ENCODE results near the gene LGMN. TPM values are rescaled to one million over a fixed set of nuclear protein-coding genes. Genes with fewer than 3 reads are reported as not detected.
A peak's percentile ranks its signal among the peaks of the same experiment; 100 is the strongest.
"Not testable (repeated sequence)": the region's sequence is repeated elsewhere in the genome, so short reads cannot be mapped to it uniquely, and the experiment has no call there.

The LGMN gene
- total and polyA plus RNA-seq, 12 donors: 82.2 to 211 (median 103) TPM

DNA sequence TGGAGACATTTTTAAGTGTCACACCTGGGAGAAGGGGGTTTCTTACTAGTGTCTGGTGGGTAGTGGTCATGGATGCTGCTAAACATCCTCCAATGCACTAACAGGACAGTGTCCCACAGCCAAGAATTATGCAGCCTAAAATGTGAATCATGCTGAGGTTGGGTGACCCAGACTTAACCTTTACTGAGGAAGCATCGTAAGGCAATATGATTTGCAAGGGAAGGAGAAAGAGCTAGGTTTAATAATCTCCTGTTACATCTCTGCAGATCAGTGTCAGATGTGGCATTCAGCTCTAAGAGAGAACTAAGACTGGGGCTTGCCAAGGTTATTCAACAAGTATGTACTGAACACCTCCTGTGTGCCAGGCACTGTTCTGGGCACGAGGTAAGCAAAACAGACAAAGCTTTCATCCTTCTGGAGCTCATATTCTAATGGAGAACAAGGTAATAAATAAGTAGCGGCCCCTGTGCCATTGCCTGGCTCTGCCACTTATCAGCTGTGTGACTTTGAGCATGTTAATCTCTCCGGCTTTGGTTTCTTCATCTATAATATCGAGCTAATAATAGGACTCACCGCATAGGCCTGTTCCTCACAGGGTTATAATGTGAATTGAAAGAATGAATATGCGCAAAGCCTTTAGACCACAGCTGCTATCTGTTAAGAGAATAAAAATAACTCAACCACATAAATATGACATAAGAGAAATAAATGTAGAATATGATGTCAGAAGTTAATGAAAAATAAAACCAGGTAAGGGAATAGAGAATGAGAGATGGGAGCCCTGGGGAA is 32.2 kb upstream of the LGMN start:
- ATAC-seq (peak in 3 of 8 donors; percentile 32 to 52 (median 48)), DNase-seq (no peak)
- Histone ChIP-seq H3K4me1 (peaks cover 0 to 35% (median 7%) of the 10 kb centered on the region in 9 donors), H3K9me3 (no peaks in the 10 kb centered on the region), H3K36me3 (no peaks in the 10 kb centered on the region), H3K27me3 (no peaks in the 10 kb centered on the region), H3K4me3 (no peak overlapping the region), H3K27ac (peak overlapping the region in 3 of 10 donors; percentile 35 to 55 (median 37))
- intact Hi-C loops (cut with DNase I): loop anchor here in 5 of 10 donors (2.0 to 10.0 kb wide), 4 partner anchors 33 to 96 kb away; partner anchors contain the start of gene LGMN (in 1 of the 5)
- no peak for TF ChIP-seq CTCF (IDR thresholded peaks at IDR 0.05)
- WGBS, 2 donors: 57 to 59% methylated on average over 7 of the region's 7 CpGs

- DNase-seq; H3K4me3 ChIP-seq; intact Hi-C loops (cut with DNase I); H3K27me3 ChIP-seq; H3K9me3 ChIP-seq; H3K36me3 ChIP-seq: not testable (repeated sequence)
- Histone ChIP-seq H3K4me1 (peaks cover 0 to 33% (median 2%) of the 10 kb centered on the region in 9 donors), H3K27ac (peak overlapping the region in 1 of 10 donors; percentile 51)
- 75 to 76% methylated on average over 2 of the region's 3 CpGs for WGBS, 2 donors
- ATAC-seq: peak in 1 of 8 donors; percentile 17
Measured at GRCh38 chr14:92778868-92779565, 30.6 kb upstream of the LGMN start.

DNA sequence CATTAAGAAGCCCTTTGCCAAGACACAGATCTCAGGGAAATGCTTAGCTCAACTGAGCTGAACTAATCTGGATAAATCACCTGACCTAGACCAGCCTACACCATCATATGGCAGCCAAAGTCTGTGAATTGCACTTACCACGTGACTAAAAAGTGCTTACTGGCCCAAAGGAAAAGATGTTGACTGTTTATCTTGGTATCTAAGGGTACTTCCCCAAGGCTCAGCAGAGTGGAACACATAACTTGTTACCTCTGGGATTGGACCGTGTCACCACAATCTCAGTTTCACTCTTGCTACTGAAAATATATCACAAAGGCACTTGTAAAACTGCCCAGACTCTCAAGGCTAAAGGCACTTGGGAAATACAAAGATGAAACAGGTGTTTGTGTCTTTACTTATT is 26.9 kb upstream of the LGMN start:
- Histone ChIP-seq H3K27ac (peak overlapping the region in 1 of 10 donors; percentile 72), H3K4me1 (peaks cover 0 to 25% (median 0%) of the 10 kb centered on the region in 9 donors)
- peak; percentile 52 to 83 (median 65) for ATAC-seq
- H3K4me3 ChIP-seq; H3K36me3 ChIP-seq; intact Hi-C loops (cut with DNase I); DNase-seq; H3K27me3 ChIP-seq; H3K9me3 ChIP-seq: not testable (repeated sequence)
- 1 to 7% methylated on average over 2 of the region's 2 CpGs for WGBS, 2 donors

DNA sequence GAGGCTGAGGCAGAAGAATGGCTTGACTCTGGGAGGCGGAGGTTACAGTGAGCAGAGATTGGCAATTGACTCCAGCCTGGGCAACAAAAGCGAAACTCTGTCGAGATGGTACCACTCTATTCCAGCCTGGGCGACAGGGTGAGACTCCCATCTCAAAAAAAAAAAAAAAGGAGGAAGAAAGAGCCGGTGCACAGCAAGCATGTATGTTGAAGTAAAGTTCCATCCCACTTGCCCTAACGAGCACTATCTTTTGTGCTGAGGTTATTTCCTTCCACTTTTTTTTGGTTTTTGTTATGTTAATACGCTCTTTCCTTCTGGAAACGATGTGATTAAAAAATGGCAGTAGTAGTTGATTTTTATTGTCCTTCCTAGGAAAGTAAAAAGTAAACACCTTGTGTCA is 26.1 kb upstream of the LGMN start:
- 75 to 85% methylated on average over 8 of the region's 8 CpGs for WGBS, 2 donors
- Histone ChIP-seq H3K36me3 (no peaks in the 10 kb centered on the region), H3K9me3 (no peaks in the 10 kb centered on the region), H3K4me1 (peaks cover 0 to 22% (median 0%) of the 10 kb centered on the region in 9 donors), H3K4me3 (no peak overlapping the region), H3K27me3 (no peaks in the 10 kb centered on the region), H3K27ac (peak overlapping the region in 2 of 10 donors; percentile 35 to 72)
- DNase-seq: no peak
- no peak for TF ChIP-seq CTCF (IDR thresholded peaks at IDR 0.05)
- ATAC-seq: peak in 3 of 8 donors; percentile 31 to 54 (median 39)
- intact Hi-C loops (cut with DNase I): no loop called here

GRCh38 chr14:92770484-92770883 is 22.1 kb upstream of the LGMN start:
- DNase-seq (no peak), ATAC-seq (no peak)
- intact Hi-C loops (cut with DNase I): no loop called here
- Histone ChIP-seq H3K9me3 (no peaks in the 10 kb centered on the region), H3K27ac (peak overlapping the region in 2 of 10 donors; percentile 22 to 83), H3K36me3 (no peaks in the 10 kb centered on the region), H3K4me3 (no peak overlapping the region), H3K4me1 (peaks cover 0 to 20% (median 0%) of the 10 kb centered on the region in 9 donors), H3K27me3 (no peaks in the 10 kb centered on the region)
- no peak for TF ChIP-seq CTCF (IDR thresholded peaks at IDR 0.05)
- WGBS, 2 donors: 77 to 82% methylated on average over 2 of the region's 2 CpGs

All from heart right ventricle (tissue), 16 donors.